HG03103 (cell line): ENCODE measurements around the gene ANKFY1.

Experiments
- ATAC-seq: cut with Tn5 transposase; IDR thresholded peaks from one replicate; pipeline ENCODE4 v1.9.1; 2021; ENCODE audit warnings: low read depth; ENCODE audit not compliant: unreplicated experiment

ANKFY1 gene

GRCh38 chr17:4127555-4127954 is 136.2 kb downstream of the ANKFY1 start:
- no peak for ATAC-seq

- ATAC-seq = no peak
These were observed 138.2 kb downstream of the ANKFY1 start for GRCh38 chr17:4125552-4125951.

GRCh38 chr17:4124999-4125398 is 138.8 kb downstream of the ANKFY1 start:
- ATAC-seq = no peak

GRCh38 chr17:4120332-4120731 is 143.4 kb downstream of the ANKFY1 start:
- ATAC-seq = no peak

- ATAC-seq = no peak
These were observed 144.5 kb downstream of the ANKFY1 start for GRCh38 chr17:4119299-4119698.

- ATAC-seq = no peak
These were observed 145.6 kb downstream of the ANKFY1 start for GRCh38 chr17:4118015-4118743.

- ATAC-seq = no peak
These were observed 147.3 kb downstream of the ANKFY1 start for GRCh38 chr17:4116516-4116915.
